PC-3 (cell line): ENCODE measurements around the gene DYSF. TPM values are rescaled to one million over a fixed set of nuclear protein-coding genes. Genes with fewer than 3 reads are reported as not detected.

Experiments
- ATAC-seq: fragments of 200-7000 bp; cut with Tn5 transposase; 2 replicates; pipeline ENCODE4 v1.9.1; 2020; ENCODE audit warnings: mild to moderate bottlenecking, moderate library complexity
- BruUV-seq: library from RNA; stranded (reverse); fragments of 400-500 nt; replicated peaks from 2 replicates; lab custom pipeline; 2021; lab: Mats Ljungman, UMichigan
- CTCF ChIA-PET: fragments of 300-600 bp; sonication (Branson Sonifier 250); formaldehyde crosslinking; loops from one replicate; lab custom pipeline; 2022; ENCODE audit warnings: antibody characterized with exemption; lab: Charles Lee
- POLR2A ChIA-PET: fragments of 300-600 bp; sonication (Branson Sonifier 250); formaldehyde crosslinking; loops from one replicate; lab custom pipeline; 2022; ENCODE audit warnings: antibody characterized with exemption; ENCODE audit not compliant: unreplicated experiment; lab: Charles Lee
- DNase-seq: peaks from one replicate; pipeline ENCODE4 v3.0.0-alpha.2; 2015
- H2AFZ ChIP-seq: fragments of 300-600 bp; sonication (generic); 2 replicates; pipeline ENCODE4 v1.6.0; 2016; ENCODE audit warnings: antibody characterized with exemption, low read length
- H3F3A ChIP-seq: fragments of 300-600 bp; sonication (generic); one replicate; pipeline ENCODE4 v1.6.0; 2017; ENCODE audit warnings: antibody characterized with exemption, low read length, control low read depth, mild to moderate bottlenecking; ENCODE audit not compliant: unreplicated experiment
- H3K27ac ChIP-seq: fragments of 300-600 bp; sonication (generic); 2 replicates; pipeline ENCODE4 v1.5.1; 2016; ENCODE audit warnings: mild to moderate bottlenecking, low read length
- H3K27me3 ChIP-seq: fragments of 300-600 bp; sonication (generic); 2 replicates; pipeline ENCODE4 v1.6.1; 2016; ENCODE audit warnings: low read length, mixed read lengths
- H3K36me3 ChIP-seq: fragments of 300-600 bp; sonication (generic); 2 replicates; pipeline ENCODE4 v1.6.1; 2016; ENCODE audit warnings: low read depth, mixed run types, low read length, mixed read lengths
- H3K4me1 ChIP-seq: fragments of 300-600 bp; sonication (generic); 2 replicates; pipeline ENCODE4 v1.5.1; 2016; ENCODE audit warnings: low read length; ENCODE audit not compliant: insufficient read depth
- H3K4me2 ChIP-seq: fragments of 300-600 bp; sonication (generic); 2 replicates; pipeline ENCODE4 v1.6.0; 2016; ENCODE audit warnings: low read length
- H3K4me3 ChIP-seq: fragments of 300-600 bp; sonication (generic); 2 replicates; pipeline ENCODE4 v1.5.1; 2016; ENCODE audit warnings: mild to moderate bottlenecking, low read length, mixed read lengths
- H3K79me2 ChIP-seq: fragments of 300-600 bp; sonication (generic); 2 replicates; pipeline ENCODE4 v1.6.1; 2017; ENCODE audit warnings: low read length, mixed read lengths
- H3K9ac ChIP-seq: fragments of 300-600 bp; sonication (generic); 2 replicates; pipeline ENCODE4 v1.6.0; 2016; ENCODE audit warnings: mild to moderate bottlenecking, low read length
- H3K9me2 ChIP-seq: fragments of 300-600 bp; sonication (generic); replicated peaks from 2 replicates; pipeline ENCODE4 v1.6.1; 2016; ENCODE audit warnings: mixed run types, low read length, mixed read lengths
- H3K9me3 ChIP-seq: fragments of 300-600 bp; sonication (generic); 2 replicates; pipeline ENCODE4 v1.6.1; 2016; ENCODE audit warnings: low read length, mixed read lengths
- H4K20me1 ChIP-seq: fragments of 300-600 bp; sonication (generic); 2 replicates; pipeline ENCODE4 v1.6.1; 2016; ENCODE audit warnings: low read length, mixed read lengths
- EZH2 ChIP-seq: fragments of 300-600 bp; sonication (generic); IDR thresholded peaks from one replicate; pipeline ENCODE4 v1.6.1; 2017; ENCODE audit warnings: antibody characterized with exemption, mild to moderate bottlenecking, low read length; ENCODE audit not compliant: unreplicated experiment
- EZH2phosphoT487 ChIP-seq: fragments of 300-600 bp; sonication (generic); IDR thresholded peaks from 2 replicates; pipeline ENCODE4 v1.6.1; 2018; ENCODE audit warnings: mild to moderate bottlenecking, antibody characterized with exemption, low read length, borderline replicate concordance
- intact Hi-C: fragments of 100-400 bp; cut with micrococcal nuclease; formaldehyde crosslinking; loops from 2 replicates; pipeline ENCODE4 v1.9.0; 2023
- total RNA-seq: library from RNA; depleted of rRNA; stranded (reverse); fragments of >200 nt; gene quantifications from 2 replicates; pipeline ENCODE4 v1.2.3, GENCODE V29; 2014
- TF ChIP-seq, protein P1 (sequence below): fragments of 300-600 bp; sonication (generic); conservative IDR thresholded peaks from 2 replicates; pipeline ENCODE4 v1.5.1; 2017; ENCODE audit warnings: antibody characterized with exemption, low read depth, mild to moderate bottlenecking, low read length

The DYSF gene
- total RNA-seq, 1 experiment from 2014 or later: 13.0 TPM

DNA sequence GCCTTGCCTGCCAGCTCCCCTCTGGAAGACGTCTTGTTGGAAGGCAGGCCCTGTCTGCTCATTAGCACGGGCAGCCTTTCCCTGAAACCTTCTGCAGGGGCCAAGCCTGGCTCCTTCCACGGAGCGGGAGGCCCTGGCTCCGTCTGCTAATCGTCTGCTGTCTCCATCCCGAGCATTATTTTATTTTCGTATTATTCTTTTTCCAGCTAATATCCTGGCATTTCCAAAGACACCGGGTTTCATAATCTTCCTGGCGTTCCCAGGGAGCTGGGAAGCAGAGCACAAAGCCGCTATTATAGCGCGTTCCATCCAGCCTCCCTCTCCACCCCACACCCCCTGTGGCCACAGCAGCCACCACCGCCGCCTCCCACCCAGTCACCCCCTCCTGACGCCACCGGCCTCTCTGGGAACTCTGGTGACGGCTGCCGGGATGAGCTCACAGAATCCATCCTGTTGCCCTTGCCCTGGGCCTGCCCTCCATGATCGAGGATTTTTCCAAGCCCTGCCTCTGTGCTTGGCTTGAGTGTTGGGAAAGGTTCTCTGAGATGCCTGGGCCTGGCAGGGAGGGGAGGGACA, 125.5 kb downstream of the DYSF start:
- DNase-seq (no peak), ATAC-seq (no peak)
- Histone ChIP-seq H3F3A (no peaks in the 10 kb centered on the region), H3K27ac (no peak overlapping the region), H3K4me2 (no peak overlapping the region), H3K36me3 (no peaks in the 10 kb centered on the region), H3K27me3 (no peaks in the 10 kb centered on the region), H2AFZ (no peak overlapping the region), H3K4me3 (no peak overlapping the region), H3K9me2 (no peaks in the 10 kb centered on the region), H3K79me2 (no peaks in the 10 kb centered on the region), H4K20me1 (no peaks in the 10 kb centered on the region), H3K9ac (no peak overlapping the region), H3K9me3 (no peaks in the 10 kb centered on the region), H3K4me1 (no peaks in the 10 kb centered on the region)
- BruUV-seq: no TSS peak
- TF ChIP-seq, protein P1, sequence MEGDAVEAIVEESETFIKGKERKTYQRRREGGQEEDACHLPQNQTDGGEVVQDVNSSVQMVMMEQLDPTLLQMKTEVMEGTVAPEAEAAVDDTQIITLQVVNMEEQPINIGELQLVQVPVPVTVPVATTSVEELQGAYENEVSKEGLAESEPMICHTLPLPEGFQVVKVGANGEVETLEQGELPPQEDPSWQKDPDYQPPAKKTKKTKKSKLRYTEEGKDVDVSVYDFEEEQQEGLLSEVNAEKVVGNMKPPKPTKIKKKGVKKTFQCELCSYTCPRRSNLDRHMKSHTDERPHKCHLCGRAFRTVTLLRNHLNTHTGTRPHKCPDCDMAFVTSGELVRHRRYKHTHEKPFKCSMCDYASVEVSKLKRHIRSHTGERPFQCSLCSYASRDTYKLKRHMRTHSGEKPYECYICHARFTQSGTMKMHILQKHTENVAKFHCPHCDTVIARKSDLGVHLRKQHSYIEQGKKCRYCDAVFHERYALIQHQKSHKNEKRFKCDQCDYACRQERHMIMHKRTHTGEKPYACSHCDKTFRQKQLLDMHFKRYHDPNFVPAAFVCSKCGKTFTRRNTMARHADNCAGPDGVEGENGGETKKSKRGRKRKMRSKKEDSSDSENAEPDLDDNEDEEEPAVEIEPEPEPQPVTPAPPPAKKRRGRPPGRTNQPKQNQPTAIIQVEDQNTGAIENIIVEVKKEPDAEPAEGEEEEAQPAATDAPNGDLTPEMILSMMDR: no peak
- TF ChIP-seq EZH2 (no peak), EZH2phosphoT487 (no peak)
- intact Hi-C loops: no loop called here
- CTCF ChIA-PET: no interaction called here
- POLR2A ChIA-PET: no interaction called here

DNA sequence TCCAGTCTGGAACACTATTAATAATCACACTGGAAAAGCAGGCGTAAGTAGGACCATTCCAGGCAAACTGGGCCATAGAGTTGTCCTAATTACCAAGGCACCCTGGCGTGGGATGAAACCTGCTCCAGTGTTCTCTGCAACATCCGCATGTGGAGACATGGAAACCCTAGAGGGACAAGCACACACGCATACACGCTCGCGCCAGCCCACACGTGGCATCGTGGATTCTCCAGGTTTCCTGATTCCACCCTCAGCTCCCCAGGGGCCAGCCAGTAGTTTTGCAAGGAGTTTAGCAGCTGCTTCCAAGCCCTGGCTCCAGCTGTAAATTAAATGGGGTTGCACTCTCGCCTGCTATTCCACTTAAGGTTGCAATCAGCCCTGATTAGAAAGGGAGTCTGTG, 127.7 kb downstream of the DYSF start:
- Histone ChIP-seq H3K79me2 (no peaks in the 10 kb centered on the region), H3K9ac (no peak overlapping the region), H4K20me1 (no peaks in the 10 kb centered on the region), H2AFZ (no peak overlapping the region), H3K27me3 (no peaks in the 10 kb centered on the region), H3K9me2 (no peaks in the 10 kb centered on the region), H3K4me1 (no peaks in the 10 kb centered on the region), H3F3A (no peaks in the 10 kb centered on the region), H3K4me2 (no peak overlapping the region), H3K9me3 (no peaks in the 10 kb centered on the region), H3K27ac (no peak overlapping the region), H3K36me3 (no peaks in the 10 kb centered on the region), H3K4me3 (no peak overlapping the region)
- ChIA-PET CTCF (no interaction called here), POLR2A (no interaction called here)
- DNase-seq: no peak
- TF ChIP-seq, protein P1: no peak
- TF ChIP-seq EZH2 (no peak), EZH2phosphoT487 (no peak)
- BruUV-seq: no TSS peak
- no peak for ATAC-seq
- intact Hi-C loops: no loop called here

DNA sequence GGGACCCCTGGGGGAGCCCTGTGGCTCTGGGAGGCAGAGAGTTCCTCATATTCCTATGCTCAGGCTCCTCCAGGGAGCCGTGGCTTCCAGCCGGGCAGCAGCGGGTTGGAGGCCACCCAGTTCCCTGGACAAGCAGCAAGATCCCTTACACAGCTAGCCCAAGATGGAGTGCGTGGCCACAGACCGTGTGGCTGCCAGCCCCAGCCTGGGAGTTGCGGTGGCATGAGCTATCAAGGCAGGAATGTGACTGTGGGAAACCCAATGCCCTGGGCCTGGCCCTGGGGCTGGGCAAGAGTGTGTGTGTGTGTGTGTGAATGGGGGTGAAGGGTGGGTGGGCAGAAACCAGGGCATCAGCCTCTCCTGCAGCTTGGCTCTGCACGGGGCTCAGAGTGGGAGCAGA, 130.5 kb downstream of the DYSF start:
- Histone ChIP-seq H3K27ac (no peak overlapping the region), H3F3A (no peaks in the 10 kb centered on the region), H3K9ac (no peak overlapping the region), H3K79me2 (no peaks in the 10 kb centered on the region), H3K4me1 (no peaks in the 10 kb centered on the region), H3K9me3 (no peaks in the 10 kb centered on the region), H3K27me3 (no peaks in the 10 kb centered on the region), H3K36me3 (no peaks in the 10 kb centered on the region), H3K9me2 (no peaks in the 10 kb centered on the region), H3K4me2 (no peak overlapping the region), H4K20me1 (no peaks in the 10 kb centered on the region), H3K4me3 (no peak overlapping the region), H2AFZ (no peak overlapping the region)
- CTCF ChIA-PET: no interaction called here
- POLR2A ChIA-PET: no interaction called here
- DNase-seq: no peak
- intact Hi-C loops: no loop called here
- BruUV-seq: no TSS peak
- no peak for ATAC-seq
- no peak for TF ChIP-seq EZH2phosphoT487
- no peak for TF ChIP-seq EZH2
- TF ChIP-seq, protein P1: no peak
